HG02642 (cell line): ENCODE measurements around the gene VWDE.
"Not testable (repeated sequence)": the region's sequence is repeated elsewhere in the genome, so short reads cannot be mapped to it uniquely, and the experiment has no call there.

ENCODE experiments used
- ATAC-seq: cut with Tn5 transposase; IDR thresholded peaks from one replicate; pipeline ENCODE4 v1.9.1; 2021; ENCODE audit warnings: mild to moderate bottlenecking; ENCODE audit not compliant: unreplicated experiment, poor library complexity

The VWDE gene

GRCh38 chr7:12407652-12408051 is 4.0 kb upstream of the VWDE start:
- ATAC-seq, result not testable (repeated sequence)

- no peak for ATAC-seq
Observed at GRCh38 chr7:12402365-12402725, 1.3 kb downstream of the VWDE start.

- ATAC-seq, result no peak
Observed at GRCh38 chr7:12401538-12402364, 1.9 kb downstream of the VWDE start.

- no peak for ATAC-seq
Observed at GRCh38 chr7:12398186-12398585, 5.5 kb downstream of the VWDE start.

- no peak for ATAC-seq
Observed at GRCh38 chr7:12397671-12398070, 6.0 kb downstream of the VWDE start.

GRCh38 chr7:12396670-12397069 is 7.0 kb downstream of the VWDE start:
- ATAC-seq, result not testable (repeated sequence)

GRCh38 chr7:12391922-12392615 is 11.6 kb downstream of the VWDE start:
- ATAC-seq, result no peak

- ATAC-seq, result peak; percentile 99
Observed at GRCh38 chr7:12389089-12389700, 14.5 kb downstream of the VWDE start.

- no peak for ATAC-seq
Observed at GRCh38 chr7:12386313-12386740, 17.3 kb downstream of the VWDE start.

GRCh38 chr7:12385364-12385786 is 18.3 kb downstream of the VWDE start:
- ATAC-seq, result no peak

- ATAC-seq, result no peak
Observed at GRCh38 chr7:12383377-12383776, 20.3 kb downstream of the VWDE start.

- no peak for ATAC-seq
Observed at GRCh38 chr7:12378389-12378788, 25.3 kb downstream of the VWDE start.

GRCh38 chr7:12377406-12377805 is 26.3 kb downstream of the VWDE start:
- ATAC-seq, result no peak

GRCh38 chr7:12373580-12374263 is 29.9 kb downstream of the VWDE start:
- ATAC-seq, result no peak

- no peak for ATAC-seq
Observed at GRCh38 chr7:12370249-12370648, 33.4 kb downstream of the VWDE start.

GRCh38 chr7:12369756-12370155 is 33.9 kb downstream of the VWDE start:
- ATAC-seq, result no peak

GRCh38 chr7:12369072-12369471 is 34.6 kb downstream of the VWDE start:
- ATAC-seq, result no peak

GRCh38 chr7:12360948-12361347 is 42.7 kb downstream of the VWDE start:
- ATAC-seq, result no peak

- no peak for ATAC-seq
Observed at GRCh38 chr7:12358694-12359093, 45.0 kb downstream of the VWDE start.

- ATAC-seq, result peak; percentile 83
Observed at GRCh38 chr7:12357508-12357907, 46.2 kb downstream of the VWDE start.

- ATAC-seq, result no peak
Observed at GRCh38 chr7:12351843-12352242, 51.8 kb downstream of the VWDE start.
